Measurements from ENCODE around the gene CEP126. TPM values are rescaled to one million over a fixed set of nuclear protein-coding genes. Genes with fewer than 3 reads are reported as not detected.
"Not testable (repeated sequence)": the region's sequence is repeated elsewhere in the genome, so short reads cannot be mapped to it uniquely, and the experiment has no call there.

Gene CEP126
- total RNA-seq, 4 donors from 2014 or later, result 0.45 to 3.8 (median 1.6) TPM

- Histone ChIP-seq H3K4me3 (no peak overlapping the region), H3K27ac (no peak overlapping the region), H3K36me3 (no peaks in the 10 kb centered on the region), H3K27me3 (no peaks in the 10 kb centered on the region), H3K9me3 (no peaks in the 10 kb centered on the region), H3K4me1 (no peaks in the 10 kb centered on the region)
- DNase-seq, result no peak
- intact Hi-C loops (cut with DNase I), result no loop called here
- TF ChIP-seq, protein P1, sequence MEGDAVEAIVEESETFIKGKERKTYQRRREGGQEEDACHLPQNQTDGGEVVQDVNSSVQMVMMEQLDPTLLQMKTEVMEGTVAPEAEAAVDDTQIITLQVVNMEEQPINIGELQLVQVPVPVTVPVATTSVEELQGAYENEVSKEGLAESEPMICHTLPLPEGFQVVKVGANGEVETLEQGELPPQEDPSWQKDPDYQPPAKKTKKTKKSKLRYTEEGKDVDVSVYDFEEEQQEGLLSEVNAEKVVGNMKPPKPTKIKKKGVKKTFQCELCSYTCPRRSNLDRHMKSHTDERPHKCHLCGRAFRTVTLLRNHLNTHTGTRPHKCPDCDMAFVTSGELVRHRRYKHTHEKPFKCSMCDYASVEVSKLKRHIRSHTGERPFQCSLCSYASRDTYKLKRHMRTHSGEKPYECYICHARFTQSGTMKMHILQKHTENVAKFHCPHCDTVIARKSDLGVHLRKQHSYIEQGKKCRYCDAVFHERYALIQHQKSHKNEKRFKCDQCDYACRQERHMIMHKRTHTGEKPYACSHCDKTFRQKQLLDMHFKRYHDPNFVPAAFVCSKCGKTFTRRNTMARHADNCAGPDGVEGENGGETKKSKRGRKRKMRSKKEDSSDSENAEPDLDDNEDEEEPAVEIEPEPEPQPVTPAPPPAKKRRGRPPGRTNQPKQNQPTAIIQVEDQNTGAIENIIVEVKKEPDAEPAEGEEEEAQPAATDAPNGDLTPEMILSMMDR (IDR thresholded peaks at IDR 0.05), result no peak
- no peak for TF ChIP-seq POLR2A (IDR thresholded peaks at IDR 0.05)
- WGBS, 2 donors, result 42 to 44% methylated on average over 2 of the region's 2 CpGs
These were observed 59.4 kb downstream of the CEP126 start for GRCh38 chr11:101974255-101974654.

- H3K4me3 ChIP-seq, result no peak overlapping the region
- H3K36me3 ChIP-seq, result no peaks in the 10 kb centered on the region
- H3K27ac ChIP-seq, result no peak overlapping the region
- DNase-seq, result no peak
- H3K27me3 ChIP-seq, result no peaks in the 10 kb centered on the region
- 77 to 86% methylated on average over 1 of the region's 1 CpG for WGBS, 2 donors
- intact Hi-C loops (cut with DNase I), result no loop called here
- no peaks in the 10 kb centered on the region for H3K9me3 ChIP-seq
- TF ChIP-seq, protein P1 (IDR thresholded peaks at IDR 0.05), result no peak
- no peak for TF ChIP-seq POLR2A (IDR thresholded peaks at IDR 0.05)
- H3K4me1 ChIP-seq, result no peaks in the 10 kb centered on the region
These were observed 60.0 kb downstream of the CEP126 start for GRCh38 chr11:101974771-101975170.

DNA sequence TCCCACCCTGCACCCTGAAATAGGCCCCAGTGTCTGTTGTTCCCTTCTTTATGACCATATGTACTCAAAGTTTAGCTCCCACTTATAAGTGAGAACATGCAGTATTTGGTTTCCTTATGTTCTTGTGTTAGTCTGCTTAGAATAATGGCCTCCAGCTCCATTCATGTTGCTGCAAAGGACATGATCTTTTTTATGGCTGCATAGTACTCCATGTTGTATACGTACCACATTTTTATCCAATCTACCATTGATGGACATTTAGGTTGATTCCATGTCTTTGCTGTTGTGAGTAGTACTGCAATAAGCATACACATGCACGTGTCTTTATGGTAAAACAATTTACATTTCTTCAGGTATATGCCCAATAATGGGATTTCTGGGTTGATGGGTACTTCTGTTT, 60.9 kb downstream of the CEP126 start:
- Histone ChIP-seq H3K27me3 (no peaks in the 10 kb centered on the region), H3K4me1 (no peaks in the 10 kb centered on the region), H3K36me3 (no peaks in the 10 kb centered on the region), H3K9me3 (no peaks in the 10 kb centered on the region), H3K27ac (no peak overlapping the region), H3K4me3 (no peak overlapping the region)
- 86 to 88% methylated on average over 2 of the region's 2 CpGs for WGBS, 2 donors
- intact Hi-C loops (cut with DNase I), result no loop called here
- DNase-seq, result no peak
- TF ChIP-seq POLR2A (IDR thresholded peaks at IDR 0.05), result no peak
- TF ChIP-seq, protein P1 (IDR thresholded peaks at IDR 0.05), result no peak

- WGBS, 2 donors, result 92 to 95% methylated on average over 2 of the region's 2 CpGs
- no peak for TF ChIP-seq POLR2A (IDR thresholded peaks at IDR 0.05)
- TF ChIP-seq, protein P1 (IDR thresholded peaks at IDR 0.05), result no peak
These were observed 72.6 kb downstream of the CEP126 start for GRCh38 chr11:101987370-101987769.

GRCh38 chr11:101993172-101993571, 78.4 kb downstream of the CEP126 start:
- H3K9me3 ChIP-seq, result no peaks in the 10 kb centered on the region
- no peak overlapping the region for H3K27ac ChIP-seq
- H3K36me3 ChIP-seq, result no peaks in the 10 kb centered on the region
- no peak overlapping the region for H3K4me3 ChIP-seq
- TF ChIP-seq, protein P1 (IDR thresholded peaks at IDR 0.05), result no peak
- TF ChIP-seq POLR2A (IDR thresholded peaks at IDR 0.05), result no peak
- intact Hi-C loops (cut with DNase I), result no loop called here
- no peaks in the 10 kb centered on the region for H3K4me1 ChIP-seq
- 82 to 91% methylated on average over 4 of the region's 4 CpGs for WGBS, 2 donors
- DNase-seq, result no peak
- H3K27me3 ChIP-seq, result no peaks in the 10 kb centered on the region

More at GRCh38 chr11:101987370-101987769, 72.6 kb downstream of the CEP126 start:
- DNase-seq, result no peak
- Histone ChIP-seq H3K27me3 (no peaks in the 10 kb centered on the region), H3K4me1 (no peaks in the 10 kb centered on the region), H3K36me3 (no peaks in the 10 kb centered on the region), H3K4me3 (no peak overlapping the region), H3K27ac (no peak overlapping the region), H3K9me3 (no peaks in the 10 kb centered on the region)
- intact Hi-C loops (cut with DNase I), result no loop called here

- intact Hi-C loops (cut with DNase I); H3K9me3 ChIP-seq; H3K36me3 ChIP-seq; DNase-seq; H3K4me1 ChIP-seq; H3K27me3 ChIP-seq; H3K27ac ChIP-seq; H3K4me3 ChIP-seq: not testable (repeated sequence)
- 97 to 100% methylated on average over 1 to 2 of the region's 2 CpGs for WGBS, 2 donors
These were observed 79.3 kb downstream of the CEP126 start for GRCh38 chr11:101994052-101994469.
